MM.1S (cell line): ENCODE measurements around the gene NUTM2G.
"Not testable (repeated sequence)": the region's sequence is repeated elsewhere in the genome, so short reads cannot be mapped to it uniquely, and the experiment has no call there.

ENCODE experiments used
- CTCF ChIP-seq: fragments of 300-600 bp; sonication (generic); IDR thresholded peaks from 2 replicates; pipeline ENCODE4 v1.5.1; 2016; ENCODE audit warnings: antibody characterized with exemption, low read length, mixed read lengths
- EZH2 ChIP-seq: fragments of 300-600 bp; sonication (generic); optimal IDR thresholded peaks from 2 replicates; pipeline ENCODE3; 2017; ENCODE audit warnings: low read depth, mild to moderate bottlenecking, antibody characterized with exemption, low read length, mixed read lengths

- not testable (repeated sequence) for TF ChIP-seq EZH2, CTCF
Measured at GRCh38 chr9:96972552-96972951, 43.9 kb downstream of the NUTM2G start.
